Measurements from ENCODE around the gene CELF5. TPM values are rescaled to one million over a fixed set of nuclear protein-coding genes. Genes with fewer than 3 reads are reported as not detected.

Gene CELF5
- total and polyA plus RNA-seq, 2 experiments from 2014 or later = 5.6 to 10.6 TPM

- Histone ChIP-seq H3F3A (replicated peaks; ENCODE audit: low read depth) (no peaks in the 10 kb centered on the region), H3K79me2 (replicated peaks; ENCODE audit: insufficient read depth) (no peaks in the 10 kb centered on the region), H2AFZ (peak overlapping the region; percentile 76; the same call in 1 of the 2 replicates), H3K27ac (ENCODE audit: low read depth) (no peak overlapping the region), H4K20me1 (replicated peaks; ENCODE audit: insufficient read depth) (no peaks in the 10 kb centered on the region), H3K4me3 (no peak overlapping the region), H3K4me1 (ENCODE audit: insufficient read depth) (no peaks in the 10 kb centered on the region), H3K36me3 (ENCODE audit: insufficient read depth) (no peaks in the 10 kb centered on the region), H3K4me2 (no peak overlapping the region), H3K9me2 (ENCODE audit: insufficient read depth) (no peaks in the 10 kb centered on the region), H3K27me3 (ENCODE audit: insufficient read depth) (no peaks in the 10 kb centered on the region)
- Mint-ChIP-seq H3K4me3 (no peak overlapping the region), H3K9me3 (peaks cover 9% of the 10 kb centered on the region; the same call in 2 of the 3 replicates), H3K36me3 (ENCODE audit: low read depth) (no peaks in the 10 kb centered on the region), H3K27me3 (ENCODE audit: insufficient read depth, low read depth, poor library complexity) (peaks cover 4% of the 10 kb centered on the region), H3K27ac (no peak overlapping the region), H3K4me1 (no peaks in the 10 kb centered on the region)
- no peak for TF ChIP-seq ZNF462 (CRISPR knock-in tag; IDR thresholded peaks at IDR 0.05)
- no peak for TF ChIP-seq STAT1 (IDR thresholded peaks at IDR 0.05; ENCODE audit: unreplicated experiment)
- no peak for TF ChIP-seq EZH2 (IDR thresholded peaks at IDR 0.05; ENCODE audit: low read depth, unreplicated experiment)
- TF ChIP-seq REST (IDR thresholded peaks at IDR 0.05; ENCODE audit: unreplicated experiment) = no peak
- TF ChIP-seq EZH2phosphoT487 (IDR thresholded peaks at IDR 0.05; ENCODE audit: unreplicated experiment) = no peak
- TF ChIP-seq ZNF114 (CRISPR knock-in tag; IDR thresholded peaks at IDR 0.05) = no peak
- TF ChIP-seq JUNB (IDR thresholded peaks at IDR 0.05; ENCODE audit: unreplicated experiment) = no peak
- TF ChIP-seq ZNF331 (CRISPR knock-in tag; IDR thresholded peaks at IDR 0.05; ENCODE audit: low read depth) = no peak
- TF ChIP-seq, protein P1, sequence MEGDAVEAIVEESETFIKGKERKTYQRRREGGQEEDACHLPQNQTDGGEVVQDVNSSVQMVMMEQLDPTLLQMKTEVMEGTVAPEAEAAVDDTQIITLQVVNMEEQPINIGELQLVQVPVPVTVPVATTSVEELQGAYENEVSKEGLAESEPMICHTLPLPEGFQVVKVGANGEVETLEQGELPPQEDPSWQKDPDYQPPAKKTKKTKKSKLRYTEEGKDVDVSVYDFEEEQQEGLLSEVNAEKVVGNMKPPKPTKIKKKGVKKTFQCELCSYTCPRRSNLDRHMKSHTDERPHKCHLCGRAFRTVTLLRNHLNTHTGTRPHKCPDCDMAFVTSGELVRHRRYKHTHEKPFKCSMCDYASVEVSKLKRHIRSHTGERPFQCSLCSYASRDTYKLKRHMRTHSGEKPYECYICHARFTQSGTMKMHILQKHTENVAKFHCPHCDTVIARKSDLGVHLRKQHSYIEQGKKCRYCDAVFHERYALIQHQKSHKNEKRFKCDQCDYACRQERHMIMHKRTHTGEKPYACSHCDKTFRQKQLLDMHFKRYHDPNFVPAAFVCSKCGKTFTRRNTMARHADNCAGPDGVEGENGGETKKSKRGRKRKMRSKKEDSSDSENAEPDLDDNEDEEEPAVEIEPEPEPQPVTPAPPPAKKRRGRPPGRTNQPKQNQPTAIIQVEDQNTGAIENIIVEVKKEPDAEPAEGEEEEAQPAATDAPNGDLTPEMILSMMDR (conservative IDR thresholded peaks at IDR 0.05; ENCODE audit: low read depth in 2 of 2) = no peak
- TF ChIP-seq ETS1 (IDR thresholded peaks at IDR 0.05) = no peak
- no peak for TF ChIP-seq POLR2AphosphoS5 (IDR thresholded peaks at IDR 0.05; ENCODE audit: low read depth)
- no peak for TF ChIP-seq CREB1 (CRISPR knock-in tag; IDR thresholded peaks at IDR 0.05; ENCODE audit: low read depth)
- no peak for TF ChIP-seq NANOG (IDR thresholded peaks at IDR 0.05; ENCODE audit: borderline replicate concordance)
- peak; percentile 66 for ATAC-seq
- DNase-seq (ENCODE audit: low spot score) = no peak
Measured at GRCh38 chr19:3178973-3179738, 45.3 kb upstream of the CELF5 start.

Data from GM23338 (cell line).